Measurements from ENCODE around the gene DIDO1. TPM values are rescaled to one million over a fixed set of nuclear protein-coding genes. Genes with fewer than 3 reads are reported as not detected.

DIDO1 gene
- total RNA-seq, 1 experiment from 2014 or later: 33.2 TPM

DNA sequence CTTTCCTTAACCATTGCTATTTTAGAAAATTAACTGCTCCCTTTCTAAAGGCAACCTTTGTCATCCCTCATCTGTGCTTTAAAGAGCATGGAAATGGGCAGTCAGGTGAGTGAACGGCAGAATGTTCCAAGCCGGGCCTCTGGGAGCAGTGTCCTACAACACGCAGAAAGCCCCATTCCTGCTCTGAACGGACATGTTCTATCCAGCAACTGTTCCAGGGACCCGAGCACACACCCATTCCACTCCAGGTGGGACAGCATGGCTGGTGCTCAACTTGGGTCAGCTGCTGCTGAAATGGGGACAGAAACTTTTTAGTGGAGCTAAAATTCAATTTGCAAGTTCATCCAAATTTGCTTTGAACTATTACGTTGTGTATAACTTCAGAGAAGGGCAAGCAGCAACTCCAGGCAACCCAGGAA, 26.7 kb downstream of the DIDO1 start:
- Histone ChIP-seq H3K4me1 (ENCODE audit: insufficient read depth, low read length) (peaks cover 15% of the 10 kb centered on the region), H3K27ac (ENCODE audit: low read length) (no peak overlapping the region), H3K9me3 (ENCODE audit: low read length) (no peaks in the 10 kb centered on the region), H3K4me3 (ENCODE audit: low read length) (no peak overlapping the region), H3K79me2 (ENCODE audit: low read length) (no peaks in the 10 kb centered on the region), H4K20me1 (ENCODE audit: low read length) (0 out of 2 replicates have a peak, but pooled peaks cover 3% of the 10 kb centered on the region), H2AFZ (ENCODE audit: low read length) (no peak overlapping the region), H3K4me2 (ENCODE audit: low read length) (no peak overlapping the region), H3F3A (ENCODE audit: low read length, unreplicated experiment) (no peaks in the 10 kb centered on the region), H3K27me3 (ENCODE audit: low read length) (no peaks in the 10 kb centered on the region), H3K9me2 (replicated peaks; ENCODE audit: low read length) (no peaks in the 10 kb centered on the region), H3K36me3 (ENCODE audit: low read depth, low read length) (peaks cover 38% of the 10 kb centered on the region), H3K9ac (ENCODE audit: low read length) (no peak overlapping the region)
- ATAC-seq (no peak), DNase-seq (no peak)
- TF ChIP-seq, protein P1, sequence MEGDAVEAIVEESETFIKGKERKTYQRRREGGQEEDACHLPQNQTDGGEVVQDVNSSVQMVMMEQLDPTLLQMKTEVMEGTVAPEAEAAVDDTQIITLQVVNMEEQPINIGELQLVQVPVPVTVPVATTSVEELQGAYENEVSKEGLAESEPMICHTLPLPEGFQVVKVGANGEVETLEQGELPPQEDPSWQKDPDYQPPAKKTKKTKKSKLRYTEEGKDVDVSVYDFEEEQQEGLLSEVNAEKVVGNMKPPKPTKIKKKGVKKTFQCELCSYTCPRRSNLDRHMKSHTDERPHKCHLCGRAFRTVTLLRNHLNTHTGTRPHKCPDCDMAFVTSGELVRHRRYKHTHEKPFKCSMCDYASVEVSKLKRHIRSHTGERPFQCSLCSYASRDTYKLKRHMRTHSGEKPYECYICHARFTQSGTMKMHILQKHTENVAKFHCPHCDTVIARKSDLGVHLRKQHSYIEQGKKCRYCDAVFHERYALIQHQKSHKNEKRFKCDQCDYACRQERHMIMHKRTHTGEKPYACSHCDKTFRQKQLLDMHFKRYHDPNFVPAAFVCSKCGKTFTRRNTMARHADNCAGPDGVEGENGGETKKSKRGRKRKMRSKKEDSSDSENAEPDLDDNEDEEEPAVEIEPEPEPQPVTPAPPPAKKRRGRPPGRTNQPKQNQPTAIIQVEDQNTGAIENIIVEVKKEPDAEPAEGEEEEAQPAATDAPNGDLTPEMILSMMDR (conservative IDR thresholded peaks at IDR 0.05; ENCODE audit: low read depth, low read length): no peak
- TF ChIP-seq EZH2phosphoT487 (IDR thresholded peaks at IDR 0.05; ENCODE audit: borderline replicate concordance, low read length) (no peak), EZH2 (IDR thresholded peaks at IDR 0.05; ENCODE audit: low read length, unreplicated experiment) (no peak)
- POLR2A ChIA-PET (ENCODE audit: unreplicated experiment): no interaction called here
- BruUV-seq (replicated peaks): no TSS peak
- CTCF ChIA-PET: no interaction called here
- intact Hi-C loops (cut with micrococcal nuclease): loop anchor here (1.0 to 2.0 kb wide), 3 partner anchors 25 to 110 kb away; partner anchors contain the start of gene GID8

DNA sequence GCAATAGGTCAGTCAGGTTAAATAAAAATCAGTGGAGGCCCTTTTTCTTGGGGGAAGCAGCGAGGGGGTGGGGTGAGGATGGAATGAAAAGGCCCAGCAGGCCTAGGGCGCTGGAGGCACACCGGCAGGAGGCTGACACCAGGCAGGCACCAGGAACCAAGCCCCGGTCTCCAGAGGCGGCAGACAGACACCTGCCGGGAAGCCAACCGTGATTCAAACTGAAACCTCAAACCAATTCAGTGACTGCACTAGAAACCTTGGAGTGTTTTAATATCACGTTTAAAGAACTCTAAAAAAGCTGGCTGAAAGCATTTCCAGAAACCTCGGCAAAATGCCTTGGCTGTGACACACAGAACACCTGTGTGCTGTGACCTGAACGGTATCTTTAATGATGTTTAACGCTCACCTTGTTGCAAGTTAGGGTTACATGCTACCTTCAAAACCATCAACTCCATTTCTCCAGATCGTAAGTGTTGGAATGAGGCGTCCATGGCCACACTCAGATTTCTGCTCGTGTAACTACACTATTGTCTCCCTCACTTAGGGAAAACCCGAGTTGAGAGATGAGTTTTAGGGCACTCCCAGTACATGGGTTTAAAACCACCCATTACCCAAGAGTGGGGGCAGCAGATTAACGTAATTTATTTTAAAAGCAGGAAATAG, 27.2 kb downstream of the DIDO1 start:
- Histone ChIP-seq H3K79me2 (ENCODE audit: low read length) (no peaks in the 10 kb centered on the region), H3K27me3 (ENCODE audit: low read length) (no peaks in the 10 kb centered on the region), H3K4me2 (ENCODE audit: low read length) (no peak overlapping the region), H3K9me2 (replicated peaks; ENCODE audit: low read length) (no peaks in the 10 kb centered on the region), H3F3A (ENCODE audit: low read length, unreplicated experiment) (no peaks in the 10 kb centered on the region), H3K27ac (ENCODE audit: low read length) (no peak overlapping the region), H3K9ac (ENCODE audit: low read length) (no peak overlapping the region), H3K4me3 (ENCODE audit: low read length) (no peak overlapping the region), H2AFZ (ENCODE audit: low read length) (no peak overlapping the region), H3K9me3 (ENCODE audit: low read length) (no peaks in the 10 kb centered on the region), H3K36me3 (ENCODE audit: low read depth, low read length) (peaks cover 40% of the 10 kb centered on the region), H4K20me1 (ENCODE audit: low read length) (0 out of 2 replicates have a peak, but pooled peaks cover 3% of the 10 kb centered on the region), H3K4me1 (ENCODE audit: insufficient read depth, low read length) (peaks cover 15% of the 10 kb centered on the region)
- DNase-seq: no peak
- intact Hi-C loops (cut with micrococcal nuclease): no loop called here
- TF ChIP-seq, protein P1 (conservative IDR thresholded peaks at IDR 0.05; ENCODE audit: low read depth, low read length): no peak
- no peak for TF ChIP-seq EZH2phosphoT487 (IDR thresholded peaks at IDR 0.05; ENCODE audit: borderline replicate concordance, low read length)
- ATAC-seq: no peak
- no TSS peak for BruUV-seq (replicated peaks)
- ChIA-PET POLR2A (ENCODE audit: unreplicated experiment) (no interaction called here), CTCF (no interaction called here)

Measured in PC-3 (cell line).